IPS DF 4.7 (cell line): Measurements from ENCODE around the gene ERP44.

Experiments
- DNase-seq: peaks from one replicate; pipeline ENCODE4 v3.0.0-alpha.2; 2013; ENCODE audit warnings: low spot score; ENCODE audit errors: extremely low read depth

The ERP44 gene

DNA sequence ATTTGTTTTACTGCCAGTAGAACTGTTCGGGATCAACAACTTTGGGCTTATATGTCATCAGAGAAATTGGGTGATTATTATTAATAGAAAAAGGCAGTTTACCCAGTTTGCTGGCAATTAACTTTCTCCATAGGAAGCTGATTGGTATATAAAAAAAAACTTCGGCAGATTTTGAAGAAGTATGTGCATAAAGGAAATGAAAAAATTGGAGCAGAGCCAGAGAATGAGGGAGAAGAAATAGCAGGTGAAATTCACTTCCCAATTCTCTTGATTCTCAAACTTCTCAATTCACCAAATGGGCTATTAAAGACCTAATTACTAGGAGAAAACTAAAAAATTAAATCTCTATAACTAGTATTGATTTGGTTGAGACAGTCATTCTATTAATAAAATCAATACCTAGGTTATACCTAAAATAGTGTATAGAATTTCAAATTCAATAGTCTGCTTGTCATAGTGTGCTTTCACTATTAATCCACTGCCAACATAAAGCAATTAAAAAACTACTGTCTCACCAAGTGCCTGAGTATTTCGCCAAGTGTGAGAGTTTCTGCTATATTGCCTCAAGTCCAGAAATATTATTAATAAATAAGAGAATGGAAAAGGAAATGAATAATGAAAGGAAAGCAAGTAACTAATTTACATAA lies 144.8 kb downstream of the ERP44 start:
- DNase-seq, result no peak

DNA sequence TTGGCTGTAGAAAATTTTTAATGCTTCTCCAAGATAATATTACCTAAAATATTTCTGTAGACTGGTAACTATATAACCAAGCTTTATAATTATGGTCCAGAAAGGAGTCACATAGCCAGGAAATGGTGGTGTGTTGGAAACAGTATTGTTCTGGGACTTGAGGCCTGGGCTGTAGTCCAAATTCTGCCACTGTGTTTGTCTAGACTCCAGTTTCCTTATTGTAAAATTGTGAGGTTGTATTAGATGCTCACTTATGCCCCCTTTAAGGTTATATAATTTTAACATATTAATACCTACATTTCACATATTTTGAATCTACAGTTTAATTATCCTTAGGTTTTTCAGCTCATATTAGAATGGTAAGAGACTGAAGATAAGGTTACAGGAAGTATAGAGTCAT lies 149.9 kb downstream of the ERP44 start:
- DNase-seq, result no peak

DNA sequence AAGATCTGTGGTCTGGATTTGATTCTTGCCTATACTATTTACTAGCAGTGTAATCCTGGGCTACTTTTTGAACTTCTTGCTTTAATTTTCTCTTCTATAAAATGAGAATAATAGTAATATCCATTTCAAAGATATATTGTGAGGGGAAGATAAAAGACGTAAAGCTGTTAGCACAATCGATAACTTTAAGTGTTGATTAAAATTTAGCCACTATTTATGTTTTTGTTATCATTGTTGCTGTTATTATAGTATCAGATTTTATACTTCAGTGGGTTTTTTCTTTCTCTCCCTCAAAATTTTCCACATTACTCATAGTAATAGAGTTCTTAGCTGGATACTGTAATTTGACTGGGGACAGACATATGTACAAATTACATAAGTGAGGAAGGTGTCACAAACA lies 150.3 kb downstream of the ERP44 start:
- no peak for DNase-seq

- DNase-seq, result no peak
These were observed 151.4 kb downstream of the ERP44 start for GRCh38 chr9:99947395-99947794.

DNA sequence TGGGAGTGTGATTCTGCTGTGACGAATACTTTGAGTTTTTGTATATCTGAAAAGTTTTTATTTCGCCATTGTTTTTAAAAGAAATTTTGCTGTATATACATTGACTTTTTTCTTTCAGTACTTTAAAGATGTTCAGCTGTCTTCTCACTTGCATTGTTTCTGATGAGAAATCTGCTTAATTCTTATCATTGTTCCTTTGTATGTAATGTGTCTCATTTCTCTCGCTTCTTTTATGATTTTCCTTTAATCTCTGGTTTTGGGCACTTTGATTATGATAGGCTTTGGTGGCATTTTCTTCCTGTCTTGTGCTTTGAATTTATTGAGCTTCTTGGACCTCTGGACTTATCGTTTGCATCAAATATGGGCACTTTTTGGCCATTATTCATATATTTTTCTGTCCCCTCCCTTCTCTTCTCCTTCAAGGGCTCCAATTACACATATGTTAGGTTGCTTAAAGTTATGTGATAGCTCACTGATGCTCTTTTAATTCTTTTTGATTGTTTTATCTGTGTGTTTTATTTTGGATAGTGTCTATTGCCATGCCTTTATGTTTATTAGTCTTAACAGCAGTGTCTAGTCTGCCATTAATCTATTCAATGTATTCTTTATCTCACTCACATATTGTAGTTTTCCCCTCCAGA lies 161.7 kb downstream of the ERP44 start:
- no peak for DNase-seq

GRCh38 chr9:99931155-99931840 lies 167.5 kb downstream of the ERP44 start:
- no peak for DNase-seq

GRCh38 chr9:99929652-99930051 lies 169.1 kb downstream of the ERP44 start:
- DNase-seq, result no peak
